SK-N-MC (cell line): Measurements from ENCODE around the gene APEX2.

Experiments used
- FOXP2 ChIP-seq: optimal IDR thresholded peaks from 2 replicates; pipeline ENCODE3; 2011; ENCODE audit warnings: mild to moderate bottlenecking, moderate library complexity; ENCODE audit not compliant: insufficient read depth; ENCODE audit errors: extremely low read length, control extremely low read depth
- POLR2AphosphoS5 ChIP-seq: IDR thresholded peaks from 2 replicates; pipeline ENCODE4 v1.6.1; 2012; ENCODE audit warnings: mild to moderate bottlenecking, low read depth, low read length, borderline replicate concordance

DNA sequence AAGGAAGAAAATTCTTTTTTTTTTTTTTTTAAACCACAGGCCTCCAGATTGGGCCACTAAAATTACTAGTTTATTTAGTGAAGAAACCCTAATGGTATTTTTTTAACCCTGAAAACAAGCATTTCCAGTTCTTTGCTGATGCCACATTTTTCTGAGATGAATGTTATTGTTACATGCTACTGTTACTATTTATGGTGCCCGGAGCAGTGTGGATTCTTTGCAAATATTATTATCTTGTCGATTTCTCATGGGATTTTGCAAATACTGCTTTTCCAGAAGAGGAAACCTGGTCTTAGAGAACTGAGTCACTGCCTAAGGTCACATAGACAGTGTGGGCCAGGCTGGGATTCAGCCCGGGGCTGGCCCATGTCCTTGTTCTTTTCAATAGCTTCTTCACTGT lies 39.3 kb downstream of the APEX2 start:
- TF ChIP-seq FOXP2, result no peak
- TF ChIP-seq POLR2AphosphoS5, result no peak
